ENCODE measurements around the gene SLC13A2.

SLC13A2 gene

DNA sequence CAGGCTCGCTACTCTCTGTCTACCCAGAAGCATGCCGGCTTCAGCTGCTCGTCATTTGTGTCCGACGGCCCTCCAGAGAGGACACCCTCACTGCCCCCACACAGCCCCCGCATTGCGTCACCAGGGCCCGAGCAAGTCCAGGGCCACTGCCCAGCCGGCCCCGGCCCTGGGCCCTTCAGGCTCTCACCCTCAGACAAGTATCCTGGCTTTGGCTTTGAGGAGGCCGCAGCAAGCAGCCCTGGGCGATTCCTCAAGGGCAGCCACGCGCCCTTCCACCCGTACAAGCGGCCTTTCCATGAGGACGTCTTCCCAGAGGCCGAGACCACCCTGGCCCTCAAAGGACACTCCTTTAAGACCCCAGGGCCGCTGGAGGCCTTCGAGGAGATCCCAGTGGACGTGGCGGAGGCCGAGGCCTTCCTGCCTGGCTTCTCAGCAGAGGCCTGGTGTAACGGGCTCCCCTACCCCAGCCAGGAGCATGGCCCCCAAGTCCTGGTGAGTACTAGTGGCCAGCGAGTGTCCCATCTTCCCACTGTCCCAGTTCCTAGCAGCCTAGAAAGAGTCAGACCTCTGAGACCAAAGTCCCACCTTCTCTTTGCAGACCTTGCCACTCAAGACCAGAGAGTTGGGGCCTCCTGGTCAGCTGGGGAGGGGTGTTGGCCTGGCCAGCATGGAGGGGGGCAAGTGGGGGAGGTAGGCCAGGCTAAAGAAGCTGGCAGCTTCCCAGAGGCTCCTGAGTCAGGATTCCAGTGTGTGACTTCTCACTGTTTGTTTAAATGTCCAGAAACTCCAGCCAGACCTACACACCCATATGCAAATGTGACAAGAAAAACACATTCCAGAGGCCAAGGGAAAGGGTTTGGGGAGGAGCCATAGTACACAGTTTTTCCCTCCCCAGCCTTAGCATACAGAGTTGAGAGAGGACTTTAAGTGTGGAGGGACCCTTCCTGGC is 51.3 kb downstream of the SLC13A2 start:
- H3K4me3 ChIP-seq (ENCODE audit: low read length): no peak overlapping the region
- H3K9me3 ChIP-seq (ENCODE audit: control insufficient read depth, low read length): no peaks in the 10 kb centered on the region
- H3K27me3 ChIP-seq (ENCODE audit: control insufficient read depth, insufficient read depth, low read length): no peaks in the 10 kb centered on the region
- H3K9ac ChIP-seq (ENCODE audit: low read length): peak overlapping the region; percentile 40
- no peaks in the 10 kb centered on the region for H3K36me3 ChIP-seq (ENCODE audit: control insufficient read depth, insufficient read depth, low read length)
- peaks cover 48% of the 10 kb centered on the region for H3K4me1 ChIP-seq (ENCODE audit: control insufficient read depth, insufficient read depth, low read length)

DNA sequence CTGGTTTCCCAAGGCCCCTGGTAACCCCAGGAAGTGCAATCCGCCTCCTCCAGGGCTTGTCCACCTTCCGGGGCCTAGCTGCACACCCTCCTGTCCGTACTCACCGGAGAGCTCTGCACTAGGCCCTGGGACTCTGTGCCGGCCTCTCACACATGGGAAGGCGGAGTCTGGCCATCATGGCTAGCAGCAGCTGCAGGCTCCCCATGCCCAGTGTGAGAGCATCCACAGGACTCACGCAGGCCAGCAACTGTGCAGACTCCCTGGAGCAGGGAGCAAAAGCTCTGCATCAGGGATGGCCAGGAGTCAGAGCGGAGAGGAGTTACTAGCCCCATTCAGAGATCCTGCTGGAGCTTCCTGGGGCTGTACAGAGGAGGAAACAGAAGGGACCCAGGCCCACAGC is 52.9 kb downstream of the SLC13A2 start:
- Histone ChIP-seq H3K4me3 (ENCODE audit: low read length) (no peak overlapping the region), H3K27me3 (ENCODE audit: control insufficient read depth, insufficient read depth, low read length) (peaks cover 1% of the 10 kb centered on the region), H3K4me1 (ENCODE audit: control insufficient read depth, insufficient read depth, low read length) (peaks cover 48% of the 10 kb centered on the region), H3K36me3 (ENCODE audit: control insufficient read depth, insufficient read depth, low read length) (no peaks in the 10 kb centered on the region), H3K9me3 (ENCODE audit: control insufficient read depth, low read length) (no peaks in the 10 kb centered on the region), H3K9ac (ENCODE audit: low read length) (peak overlapping the region; percentile 32)

- Histone ChIP-seq H3K4me3 (ENCODE audit: low read length) (no peak overlapping the region), H3K36me3 (ENCODE audit: control insufficient read depth, insufficient read depth, low read length) (no peaks in the 10 kb centered on the region), H3K9ac (ENCODE audit: low read length) (peak overlapping the region; percentile 38), H3K27me3 (ENCODE audit: control insufficient read depth, insufficient read depth, low read length) (peaks cover 5% of the 10 kb centered on the region), H3K4me1 (ENCODE audit: control insufficient read depth, insufficient read depth, low read length) (peaks cover 51% of the 10 kb centered on the region), H3K9me3 (ENCODE audit: control insufficient read depth, low read length) (no peaks in the 10 kb centered on the region)
Measured at GRCh38 chr17:28527181-28527681, 53.8 kb downstream of the SLC13A2 start.

- Histone ChIP-seq H3K9me3 (ENCODE audit: control insufficient read depth, low read length) (no peaks in the 10 kb centered on the region), H3K4me3 (ENCODE audit: low read length) (no peak overlapping the region), H3K9ac (ENCODE audit: low read length) (no peak overlapping the region), H3K36me3 (ENCODE audit: control insufficient read depth, insufficient read depth, low read length) (no peaks in the 10 kb centered on the region), H3K27me3 (ENCODE audit: control insufficient read depth, insufficient read depth, low read length) (peaks cover 5% of the 10 kb centered on the region), H3K4me1 (ENCODE audit: control insufficient read depth, insufficient read depth, low read length) (peaks cover 57% of the 10 kb centered on the region)
Measured at GRCh38 chr17:28527859-28528258, 54.4 kb downstream of the SLC13A2 start.

DNA sequence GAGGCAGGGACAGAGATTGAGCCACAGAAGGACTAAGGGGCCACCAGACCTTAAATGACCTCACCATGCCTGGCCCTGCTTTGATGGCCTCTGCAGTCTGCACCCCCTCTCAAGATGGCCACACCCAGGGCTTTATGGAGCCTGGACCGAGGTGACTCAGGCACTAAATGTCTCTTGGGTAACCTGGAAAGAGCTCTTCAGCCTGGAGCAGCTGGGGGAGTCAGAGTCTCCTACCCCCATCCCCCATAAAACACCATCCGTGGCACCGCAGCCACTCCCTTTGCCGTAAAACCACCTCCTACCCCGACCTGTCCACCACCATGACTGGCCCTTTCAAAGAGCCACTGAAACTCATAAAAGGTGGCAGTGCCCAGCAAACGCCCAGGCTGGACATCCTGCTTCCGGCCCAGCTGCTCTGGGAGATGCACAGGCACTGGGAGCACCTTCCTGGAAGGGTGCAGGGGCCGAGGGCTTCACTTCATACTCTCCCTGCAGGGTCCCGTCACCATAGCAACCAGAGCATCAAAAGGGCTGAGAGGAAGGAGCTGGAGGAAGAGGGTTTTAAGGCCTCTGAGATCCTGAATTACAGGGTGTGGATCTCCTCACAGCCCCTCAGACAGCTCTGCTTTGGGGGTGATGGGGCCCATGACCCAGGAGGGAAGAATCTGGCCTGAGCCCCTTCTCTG is 55.0 kb downstream of the SLC13A2 start:
- Histone ChIP-seq H3K9ac (ENCODE audit: low read length) (no peak overlapping the region), H3K36me3 (ENCODE audit: control insufficient read depth, insufficient read depth, low read length) (no peaks in the 10 kb centered on the region), H3K9me3 (ENCODE audit: control insufficient read depth, low read length) (no peaks in the 10 kb centered on the region), H3K4me3 (ENCODE audit: low read length) (no peak overlapping the region), H3K27me3 (ENCODE audit: control insufficient read depth, insufficient read depth, low read length) (peaks cover 5% of the 10 kb centered on the region), H3K4me1 (ENCODE audit: control insufficient read depth, insufficient read depth, low read length) (peaks cover 63% of the 10 kb centered on the region)

- no peaks in the 10 kb centered on the region for H3K36me3 ChIP-seq (ENCODE audit: control insufficient read depth, insufficient read depth, low read length)
- H3K27me3 ChIP-seq (ENCODE audit: control insufficient read depth, insufficient read depth, low read length): peaks cover 5% of the 10 kb centered on the region
- H3K4me1 ChIP-seq (ENCODE audit: control insufficient read depth, insufficient read depth, low read length): peaks cover 65% of the 10 kb centered on the region
- H3K4me3 ChIP-seq (ENCODE audit: low read length): no peak overlapping the region
- H3K9ac ChIP-seq (ENCODE audit: low read length): no peak overlapping the region
- no peaks in the 10 kb centered on the region for H3K9me3 ChIP-seq (ENCODE audit: control insufficient read depth, low read length)
Measured at GRCh38 chr17:28529013-28529400, 55.6 kb downstream of the SLC13A2 start.

DNA sequence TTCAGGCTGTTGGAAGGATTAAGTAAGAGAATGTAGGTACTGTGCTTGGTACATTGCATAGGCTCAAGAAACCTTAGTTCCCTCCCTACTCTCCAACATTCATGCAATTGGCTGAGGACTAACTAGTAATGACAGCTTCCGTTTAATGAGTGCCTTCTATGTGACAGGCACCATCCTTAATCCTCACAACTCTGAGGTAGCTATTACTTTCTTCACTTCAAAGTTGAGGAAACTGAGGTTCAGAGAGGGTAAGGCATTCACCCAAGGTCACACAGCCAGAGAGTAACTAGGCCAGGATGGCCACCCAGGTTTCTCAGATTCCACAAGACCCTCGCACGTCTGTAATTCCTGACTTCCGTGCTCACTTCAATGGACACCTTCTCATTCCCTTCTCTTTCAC is 56.8 kb downstream of the SLC13A2 start:
- no peaks in the 10 kb centered on the region for H3K36me3 ChIP-seq (ENCODE audit: control insufficient read depth, insufficient read depth, low read length)
- H3K4me1 ChIP-seq (ENCODE audit: control insufficient read depth, insufficient read depth, low read length): peaks cover 64% of the 10 kb centered on the region
- H3K9ac ChIP-seq (ENCODE audit: low read length): no peak overlapping the region
- H3K4me3 ChIP-seq (ENCODE audit: low read length): no peak overlapping the region
- peaks cover 5% of the 10 kb centered on the region for H3K27me3 ChIP-seq (ENCODE audit: control insufficient read depth, insufficient read depth, low read length)
- no peaks in the 10 kb centered on the region for H3K9me3 ChIP-seq (ENCODE audit: control insufficient read depth, low read length)

DNA sequence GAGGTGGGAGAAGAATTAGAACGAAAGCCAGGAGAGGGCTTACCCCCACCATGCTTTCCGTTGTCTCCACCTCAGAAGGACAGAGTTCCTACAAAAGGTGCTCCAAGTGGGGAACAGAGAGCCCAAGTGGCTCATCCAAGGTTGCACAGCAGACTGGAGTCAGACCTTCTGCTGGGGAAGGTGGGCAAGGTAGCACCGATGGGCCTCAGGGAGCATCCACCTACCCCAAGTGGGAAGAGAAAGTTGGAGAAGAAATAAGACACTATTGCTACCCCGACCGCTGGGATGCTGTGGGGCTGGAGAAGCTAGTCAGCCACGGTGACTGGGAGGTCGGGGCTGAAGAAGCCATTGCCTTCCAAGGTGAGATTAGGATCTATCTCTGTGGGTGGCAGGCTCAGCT is 57.5 kb downstream of the SLC13A2 start:
- H3K4me1 ChIP-seq (ENCODE audit: control insufficient read depth, insufficient read depth, low read length): peaks cover 64% of the 10 kb centered on the region
- no peaks in the 10 kb centered on the region for H3K9me3 ChIP-seq (ENCODE audit: control insufficient read depth, low read length)
- H3K9ac ChIP-seq (ENCODE audit: low read length): no peak overlapping the region
- peaks cover 5% of the 10 kb centered on the region for H3K27me3 ChIP-seq (ENCODE audit: control insufficient read depth, insufficient read depth, low read length)
- H3K36me3 ChIP-seq (ENCODE audit: control insufficient read depth, insufficient read depth, low read length): no peaks in the 10 kb centered on the region
- no peak overlapping the region for H3K4me3 ChIP-seq (ENCODE audit: low read length)

DNA sequence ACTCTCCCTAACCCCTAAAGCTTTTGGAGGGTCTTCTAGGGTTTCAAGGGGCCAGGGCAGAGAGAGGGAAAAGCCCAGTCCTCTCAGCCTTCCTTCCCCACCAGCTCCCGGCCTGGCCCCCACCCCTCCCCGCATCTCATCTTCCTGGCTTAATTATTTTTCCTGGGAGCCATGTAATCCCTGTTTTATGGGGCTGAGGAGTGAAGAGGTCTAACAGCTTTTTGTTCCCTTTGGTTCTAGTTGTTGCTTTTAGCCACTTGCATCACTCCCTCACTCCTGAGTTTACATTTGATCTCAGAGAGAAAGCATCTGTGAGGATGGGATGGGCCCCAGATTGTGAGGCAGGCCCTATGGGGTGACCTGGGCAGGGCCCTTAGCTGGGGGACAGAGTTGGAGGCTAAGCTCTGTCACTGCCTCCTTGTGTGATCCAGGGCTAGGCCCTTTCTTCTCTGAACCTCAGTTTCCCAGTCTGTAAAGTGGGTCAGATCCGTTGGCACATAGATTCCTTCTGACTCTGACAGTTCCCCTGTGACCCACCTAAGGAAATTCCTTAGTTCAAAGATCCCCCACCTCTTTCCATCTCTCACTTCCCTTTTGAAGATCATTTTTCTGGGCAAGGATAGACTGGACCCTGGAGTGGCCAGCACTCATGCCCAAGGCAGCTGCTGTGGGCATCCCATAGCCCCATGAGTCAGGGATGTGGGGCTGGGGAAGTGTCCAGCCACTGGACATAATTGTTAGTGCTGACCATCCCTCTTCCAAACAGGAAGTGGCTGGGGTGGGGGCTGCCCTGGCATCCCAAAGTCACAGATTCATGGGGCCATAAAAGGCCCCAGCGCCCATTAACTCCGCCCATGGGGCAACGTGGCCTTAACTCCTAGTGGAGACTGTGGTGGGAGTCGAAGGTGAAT is 58.9 kb downstream of the SLC13A2 start:
- no peak overlapping the region for H3K4me3 ChIP-seq (ENCODE audit: low read length)
- H3K36me3 ChIP-seq (ENCODE audit: control insufficient read depth, insufficient read depth, low read length): no peaks in the 10 kb centered on the region
- no peaks in the 10 kb centered on the region for H3K9me3 ChIP-seq (ENCODE audit: control insufficient read depth, low read length)
- H3K4me1 ChIP-seq (ENCODE audit: control insufficient read depth, insufficient read depth, low read length): peaks cover 64% of the 10 kb centered on the region
- no peak overlapping the region for H3K9ac ChIP-seq (ENCODE audit: low read length)
- peaks cover 5% of the 10 kb centered on the region for H3K27me3 ChIP-seq (ENCODE audit: control insufficient read depth, insufficient read depth, low read length)

- H3K4me3 ChIP-seq (ENCODE audit: low read length): no peak overlapping the region
- no peak overlapping the region for H3K9ac ChIP-seq (ENCODE audit: low read length)
- peaks cover 5% of the 10 kb centered on the region for H3K27me3 ChIP-seq (ENCODE audit: control insufficient read depth, insufficient read depth, low read length)
- H3K36me3 ChIP-seq (ENCODE audit: control insufficient read depth, insufficient read depth, low read length): no peaks in the 10 kb centered on the region
- H3K9me3 ChIP-seq (ENCODE audit: control insufficient read depth, low read length): no peaks in the 10 kb centered on the region
- H3K4me1 ChIP-seq (ENCODE audit: control insufficient read depth, insufficient read depth, low read length): peaks cover 57% of the 10 kb centered on the region
Measured at GRCh38 chr17:28533091-28533807, 59.8 kb downstream of the SLC13A2 start.

GRCh38 chr17:28534740-28535375 is 61.4 kb downstream of the SLC13A2 start:
- peaks cover 54% of the 10 kb centered on the region for H3K4me1 ChIP-seq (ENCODE audit: control insufficient read depth, insufficient read depth, low read length)
- peaks cover 5% of the 10 kb centered on the region for H3K27me3 ChIP-seq (ENCODE audit: control insufficient read depth, insufficient read depth, low read length)
- no peak overlapping the region for H3K4me3 ChIP-seq (ENCODE audit: low read length)
- no peaks in the 10 kb centered on the region for H3K9me3 ChIP-seq (ENCODE audit: control insufficient read depth, low read length)
- H3K9ac ChIP-seq (ENCODE audit: low read length): no peak overlapping the region
- H3K36me3 ChIP-seq (ENCODE audit: control insufficient read depth, insufficient read depth, low read length): no peaks in the 10 kb centered on the region

Measured in mucosa of stomach (tissue), 1 donor.